Dendritic cell treated with granulocyte-macrophage colony-stimulating factor and Interleukin-4, amounts not matched to agents 40 ng/mL and 50 ng/mL, for 4 days (primary cell): Measurements from ENCODE around the gene TERC.
"Not testable (repeated sequence)": the region's sequence is repeated elsewhere in the genome, so short reads cannot be mapped to it uniquely, and the experiment has no call there.

Experiments used
- H3K27ac Mint-ChIP-seq: one replicate; pipeline ENCODE4 v1.8.0; 2022; ENCODE audit warnings: mild to moderate bottlenecking, mixed read lengths
- H3K27me3 Mint-ChIP-seq: one replicate; pipeline ENCODE4 v1.8.0; 2022; ENCODE audit warnings: mild to moderate bottlenecking, mixed read lengths
- H3K36me3 Mint-ChIP-seq: one replicate; pipeline ENCODE4 v1.8.0; 2022; ENCODE audit warnings: low read depth, mixed read lengths
- H3K4me1 Mint-ChIP-seq: one replicate; pipeline ENCODE4 v1.8.0; 2022; ENCODE audit warnings: low read depth, mixed read lengths
- H3K4me3 Mint-ChIP-seq: one replicate; pipeline ENCODE4 v1.8.0; 2022; ENCODE audit warnings: mild to moderate bottlenecking, moderate library complexity, mixed read lengths
- H3K9me3 Mint-ChIP-seq: one replicate; pipeline ENCODE4 v1.8.0; 2022; ENCODE audit warnings: mixed read lengths
- intact Hi-C: fragments of 100-400 bp; cut with micrococcal nuclease; formaldehyde crosslinking; loops from one replicate; pipeline ENCODE4 v1.15.0; 2022

Gene TERC

GRCh38 chr3:169758359-169758994, 6.4 kb downstream of the TERC start:
- intact Hi-C loops = loop anchor here (10.0 kb wide), 1 partner anchor 104 kb away; no protein-coding TSS in a partner anchor
- Mint-ChIP-seq H3K27me3 (peaks cover 11% of the 10 kb centered on the region), H3K4me3 (no peak overlapping the region), H3K9me3 (no peaks in the 10 kb centered on the region), H3K27ac (no peak overlapping the region), H3K36me3 (no peaks in the 10 kb centered on the region), H3K4me1 (peaks cover 10% of the 10 kb centered on the region)

GRCh38 chr3:169755488-169755887, 9.4 kb downstream of the TERC start:
- no peaks in the 10 kb centered on the region for H3K9me3 Mint-ChIP-seq
- peaks cover 14% of the 10 kb centered on the region for H3K27me3 Mint-ChIP-seq
- peaks cover 6% of the 10 kb centered on the region for H3K4me1 Mint-ChIP-seq
- no peak overlapping the region for H3K27ac Mint-ChIP-seq
- no peaks in the 10 kb centered on the region for H3K36me3 Mint-ChIP-seq
- intact Hi-C loops = loop anchor here (10.0 kb wide), 1 partner anchor 101 kb away; no protein-coding TSS in a partner anchor
- H3K4me3 Mint-ChIP-seq = no peak overlapping the region

- Mint-ChIP-seq H3K36me3 (no peaks in the 10 kb centered on the region), H3K4me3 (no peak overlapping the region), H3K27me3 (peaks cover 15% of the 10 kb centered on the region), H3K27ac (no peak overlapping the region), H3K9me3 (no peaks in the 10 kb centered on the region), H3K4me1 (peaks cover 6% of the 10 kb centered on the region)
- intact Hi-C loops = loop anchor here (10.0 kb wide), 1 partner anchor 100 kb away; no protein-coding TSS in a partner anchor
Observed at GRCh38 chr3:169754711-169755110, 10.1 kb downstream of the TERC start.

GRCh38 chr3:169751875-169752274, 13.0 kb downstream of the TERC start:
- intact Hi-C loops = loop anchor here (10.0 kb wide), 1 partner anchor 97 kb away; no protein-coding TSS in a partner anchor
- no peak overlapping the region for H3K4me3 Mint-ChIP-seq
- H3K36me3 Mint-ChIP-seq = no peaks in the 10 kb centered on the region
- H3K9me3 Mint-ChIP-seq = no peaks in the 10 kb centered on the region
- H3K27me3 Mint-ChIP-seq = peaks cover 19% of the 10 kb centered on the region
- no peaks in the 10 kb centered on the region for H3K4me1 Mint-ChIP-seq
- H3K27ac Mint-ChIP-seq = no peak overlapping the region

- no peak overlapping the region for H3K4me3 Mint-ChIP-seq
- no peaks in the 10 kb centered on the region for H3K36me3 Mint-ChIP-seq
- peaks cover 15% of the 10 kb centered on the region for H3K27me3 Mint-ChIP-seq
- no peaks in the 10 kb centered on the region for H3K9me3 Mint-ChIP-seq
- H3K27ac Mint-ChIP-seq = no peak overlapping the region
- H3K4me1 Mint-ChIP-seq = no peaks in the 10 kb centered on the region
- intact Hi-C loops = loop anchor here (10.0 kb wide), 1 partner anchor 96 kb away; no protein-coding TSS in a partner anchor
Observed at GRCh38 chr3:169750665-169751064, 14.2 kb downstream of the TERC start.

- H3K4me3 Mint-ChIP-seq = no peak overlapping the region
- peaks cover 10% of the 10 kb centered on the region for H3K27me3 Mint-ChIP-seq
- H3K4me1 Mint-ChIP-seq = no peaks in the 10 kb centered on the region
- H3K9me3 Mint-ChIP-seq = no peaks in the 10 kb centered on the region
- H3K36me3 Mint-ChIP-seq = no peaks in the 10 kb centered on the region
- intact Hi-C loops = no loop called here
- H3K27ac Mint-ChIP-seq = no peak overlapping the region
Observed at GRCh38 chr3:169748670-169749069, 16.2 kb downstream of the TERC start.

GRCh38 chr3:169746924-169747323, 17.9 kb downstream of the TERC start:
- Mint-ChIP-seq H3K9me3 (no peaks in the 10 kb centered on the region), H3K4me1 (no peaks in the 10 kb centered on the region), H3K27me3 (peaks cover 8% of the 10 kb centered on the region), H3K36me3 (no peaks in the 10 kb centered on the region), H3K4me3 (no peak overlapping the region), H3K27ac (no peak overlapping the region)
- intact Hi-C loops = no loop called here

- H3K9me3 Mint-ChIP-seq = no peaks in the 10 kb centered on the region
- peaks cover 6% of the 10 kb centered on the region for H3K27me3 Mint-ChIP-seq
- no peaks in the 10 kb centered on the region for H3K36me3 Mint-ChIP-seq
- no peak overlapping the region for H3K27ac Mint-ChIP-seq
- H3K4me1 Mint-ChIP-seq = no peaks in the 10 kb centered on the region
- no peak overlapping the region for H3K4me3 Mint-ChIP-seq
- intact Hi-C loops = no loop called here
Observed at GRCh38 chr3:169744366-169745054, 20.4 kb downstream of the TERC start.

GRCh38 chr3:169739067-169739466, 25.8 kb downstream of the TERC start:
- peaks cover 2% of the 10 kb centered on the region for H3K27me3 Mint-ChIP-seq
- no peaks in the 10 kb centered on the region for H3K36me3 Mint-ChIP-seq
- H3K4me1 Mint-ChIP-seq = no peaks in the 10 kb centered on the region
- intact Hi-C loops = no loop called here
- H3K9me3 Mint-ChIP-seq = peaks cover 11% of the 10 kb centered on the region
- H3K27ac Mint-ChIP-seq = no peak overlapping the region
- no peak overlapping the region for H3K4me3 Mint-ChIP-seq

GRCh38 chr3:169731857-169732256, 33.0 kb downstream of the TERC start:
- H3K4me3 Mint-ChIP-seq, H3K27ac Mint-ChIP-seq, H3K36me3 Mint-ChIP-seq, intact Hi-C loops, H3K27me3 Mint-ChIP-seq, H3K4me1 Mint-ChIP-seq: not testable (repeated sequence)
- peaks cover 48% of the 10 kb centered on the region for H3K9me3 Mint-ChIP-seq

- Mint-ChIP-seq H3K36me3 (no peaks in the 10 kb centered on the region), H3K4me1 (no peaks in the 10 kb centered on the region), H3K4me3 (no peak overlapping the region), H3K9me3 (peaks cover 4% of the 10 kb centered on the region), H3K27ac (no peak overlapping the region), H3K27me3 (peaks cover 2% of the 10 kb centered on the region)
- intact Hi-C loops = no loop called here
Observed at GRCh38 chr3:169722724-169723123, 42.1 kb downstream of the TERC start.

- H3K27me3 Mint-ChIP-seq, H3K4me3 Mint-ChIP-seq, H3K4me1 Mint-ChIP-seq, H3K27ac Mint-ChIP-seq, H3K9me3 Mint-ChIP-seq, H3K36me3 Mint-ChIP-seq, intact Hi-C loops: not testable (repeated sequence)
Observed at GRCh38 chr3:169718415-169718814, 46.4 kb downstream of the TERC start.
